Breast epithelium (tissue), 4 donors: ENCODE measurements around the gene L3MBTL3. TPM values are rescaled to one million over a fixed set of nuclear protein-coding genes. Genes with fewer than 3 reads are reported as not detected.

Experiments used
- DNase-seq, 2 donors: peaks; one replicate each; pipeline ENCODE4 v3.0.0-alpha.2; 2019; ENCODE audit warnings: low spot score in 2 of 2
- H3K27ac ChIP-seq, 2 donors: fragments of 200-600 bp; sonication (generic) in 1 of 2; one replicate each; pipeline ENCODE4 v1.5.1; 2016 to 2019; ENCODE audit warnings: mild to moderate bottlenecking in 1 of 2
- H3K27me3 ChIP-seq, 2 donors: fragments of 200-600 bp; sonication (generic) in 1 of 2; one replicate each; pipeline versions ENCODE4 v1.5.1 to v1.6.0; 2017 to 2019; ENCODE audit warnings: control low read depth in 1 of 2, mild to moderate bottlenecking in 1 of 2
- H3K36me3 ChIP-seq: fragments of 200-600 bp; one replicate; pipeline ENCODE4 v1.5.1; 2019
- H3K4me1 ChIP-seq, 2 donors: fragments of 200-600 bp; sonication (generic); one replicate each; pipeline ENCODE4 v1.5.1; 2016 to 2019; ENCODE audit warnings: control low read depth in 1 of 2
- H3K4me3 ChIP-seq, 3 donors: fragments of 200-600 bp; sonication (generic); 1 replicate in 2 of 3; 2 replicates in 1 of 3; pipeline ENCODE4 v1.5.1; 2016 to 2019; ENCODE audit warnings: mild to moderate bottlenecking in 3 of 3, moderate library complexity in 2 of 3
- H3K9me3 ChIP-seq, 2 donors: fragments of 200-600 bp; sonication (generic) in 1 of 2; one replicate each; pipeline ENCODE4 v1.5.1; 2016 to 2019; ENCODE audit warnings: control low read depth in 1 of 2
- POLR2A ChIP-seq: fragments of 450-650 bp; IDR thresholded peaks from one replicate; pipeline ENCODE4 v1.6.1; 2016; ENCODE audit warnings: antibody characterized with exemption, mild to moderate bottlenecking, moderate library complexity
- POLR2AphosphoS5 ChIP-seq, 3 donors: sonication (generic); formaldehyde crosslinking; IDR thresholded peaks; one replicate each; pipeline ENCODE4 v1.6.1; 2017; ENCODE audit warnings: antibody characterized with exemption in 3 of 3
- intact Hi-C: fragments of 100-400 bp; cut with DNase I; formaldehyde crosslinking; loops from one replicate; pipeline ENCODE4 v1.15.1; 2023; ENCODE audit warnings: low total_unique reads
- total RNA-seq, 3 donors: library from RNA; depleted of rRNA; stranded (reverse); fragments of >200 nt; gene quantifications; one replicate each; pipeline ENCODE4 v1.1.0, GENCODE V29; 2016
- TF ChIP-seq, protein P1 (sequence below), 3 donors: fragments of 450-650 bp; IDR thresholded peaks; one replicate each; pipeline ENCODE4 v1.5.1; 2016 to 2017; ENCODE audit warnings: antibody characterized with exemption in 3 of 3, mild to moderate bottlenecking in 3 of 3, moderate library complexity in 3 of 3

Gene L3MBTL3
- 10 to 100 TPM in 1 of 3 donors, 1 to 10 TPM in 2; 7.4 to 16.7 (median 9.7) TPM for total RNA-seq

DNA sequence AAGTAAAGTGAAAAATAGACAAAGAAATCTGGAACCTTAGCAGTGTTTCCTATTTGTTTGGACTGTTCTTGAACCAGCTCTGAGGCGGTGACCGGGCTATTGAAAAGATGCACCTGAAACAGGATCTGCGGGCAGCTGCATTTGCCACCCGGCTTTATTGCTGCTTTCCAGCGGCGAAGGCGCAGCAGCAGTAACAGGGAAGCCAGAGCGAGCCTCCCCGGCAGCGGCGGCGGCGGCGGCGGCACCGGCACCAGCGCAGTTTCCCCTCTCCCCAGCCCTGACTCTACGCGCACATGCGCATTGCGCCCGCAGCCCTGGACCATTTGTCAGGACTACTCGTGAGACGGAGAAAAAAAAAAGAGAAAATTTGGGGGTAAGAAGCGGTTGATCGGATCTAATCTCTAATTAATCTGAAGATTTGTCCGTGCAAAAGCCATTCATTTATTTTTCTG, at the start of gene L3MBTL3:
L3MBTL3 (plus strand) TSS at position 290 of the 452 bp plus-strand sequence. CDS start 24,119 bp downstream, outside the sequence.
- TF ChIP-seq POLR2AphosphoS5 (IDR thresholded peaks at IDR 0.05): no peak
- no peak for TF ChIP-seq POLR2A
- TF ChIP-seq, protein P1, sequence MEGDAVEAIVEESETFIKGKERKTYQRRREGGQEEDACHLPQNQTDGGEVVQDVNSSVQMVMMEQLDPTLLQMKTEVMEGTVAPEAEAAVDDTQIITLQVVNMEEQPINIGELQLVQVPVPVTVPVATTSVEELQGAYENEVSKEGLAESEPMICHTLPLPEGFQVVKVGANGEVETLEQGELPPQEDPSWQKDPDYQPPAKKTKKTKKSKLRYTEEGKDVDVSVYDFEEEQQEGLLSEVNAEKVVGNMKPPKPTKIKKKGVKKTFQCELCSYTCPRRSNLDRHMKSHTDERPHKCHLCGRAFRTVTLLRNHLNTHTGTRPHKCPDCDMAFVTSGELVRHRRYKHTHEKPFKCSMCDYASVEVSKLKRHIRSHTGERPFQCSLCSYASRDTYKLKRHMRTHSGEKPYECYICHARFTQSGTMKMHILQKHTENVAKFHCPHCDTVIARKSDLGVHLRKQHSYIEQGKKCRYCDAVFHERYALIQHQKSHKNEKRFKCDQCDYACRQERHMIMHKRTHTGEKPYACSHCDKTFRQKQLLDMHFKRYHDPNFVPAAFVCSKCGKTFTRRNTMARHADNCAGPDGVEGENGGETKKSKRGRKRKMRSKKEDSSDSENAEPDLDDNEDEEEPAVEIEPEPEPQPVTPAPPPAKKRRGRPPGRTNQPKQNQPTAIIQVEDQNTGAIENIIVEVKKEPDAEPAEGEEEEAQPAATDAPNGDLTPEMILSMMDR (IDR thresholded peaks at IDR 0.05): no peak
- H3K27ac ChIP-seq: peak within 1 kb of the TSS; percentile 77 to 88
- no peaks in the 10 kb centered on the region for H3K27me3 ChIP-seq
- peak; percentile 71 to 79 for DNase-seq
- H3K4me1 ChIP-seq: no peaks in the 10 kb centered on the region
- intact Hi-C loops: no loop called here
- H3K36me3 ChIP-seq: no peaks in the 10 kb centered on the region
- peak within 1 kb of the TSS; percentile 84 to 99 (median 88) for H3K4me3 ChIP-seq
- H3K9me3 ChIP-seq: no peaks in the 10 kb centered on the region

DNA sequence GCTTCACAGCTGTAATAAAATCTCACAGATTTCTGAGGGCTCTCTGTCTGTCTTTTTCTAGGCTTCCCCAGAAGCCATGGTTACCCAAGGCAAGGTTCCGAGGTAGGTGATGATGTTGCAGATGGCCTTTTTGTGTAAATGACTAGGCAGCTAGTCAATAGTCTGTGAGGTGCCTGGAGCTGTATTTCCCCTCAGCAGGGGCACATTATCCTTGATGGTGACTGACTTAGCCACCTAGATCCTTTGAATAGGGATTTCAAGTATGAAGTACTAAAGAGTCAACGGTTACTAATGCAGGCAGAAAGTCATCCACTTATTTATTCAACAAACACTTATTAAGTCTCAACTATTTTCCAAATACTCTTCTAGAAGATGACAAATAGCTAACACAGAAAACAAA, 49.3 kb upstream of the L3MBTL3 start:
- Histone ChIP-seq H3K4me3 (no peak overlapping the region), H3K36me3 (no peaks in the 10 kb centered on the region), H3K27ac (no peak overlapping the region), H3K27me3 (no peaks in the 10 kb centered on the region), H3K4me1 (no peaks in the 10 kb centered on the region), H3K9me3 (no peaks in the 10 kb centered on the region)
- no peak for DNase-seq
- TF ChIP-seq POLR2A: no peak
- TF ChIP-seq, protein P1 (IDR thresholded peaks at IDR 0.05): no peak
- TF ChIP-seq POLR2AphosphoS5 (IDR thresholded peaks at IDR 0.05): no peak
- intact Hi-C loops: no loop called here

DNA sequence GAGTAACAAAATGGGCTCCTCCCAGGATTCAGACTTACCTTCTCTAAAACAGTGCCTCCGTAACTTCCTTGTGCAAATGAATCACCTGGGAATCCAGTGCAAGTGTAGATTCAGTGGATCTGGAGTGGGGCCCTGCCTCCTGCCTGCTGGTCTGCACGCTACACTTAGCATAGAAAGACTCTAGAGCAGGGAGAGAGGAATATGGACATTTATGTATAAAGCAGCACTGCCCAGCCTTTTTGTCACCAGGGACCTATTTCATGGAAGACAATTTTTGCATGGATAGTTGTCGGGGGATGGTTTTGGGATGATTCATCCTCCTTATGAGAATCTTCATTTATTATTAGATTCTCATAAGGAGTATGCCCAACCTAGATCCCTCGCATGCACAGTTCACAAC, 42.3 kb upstream of the L3MBTL3 start:
- no peaks in the 10 kb centered on the region for H3K36me3 ChIP-seq
- H3K27me3 ChIP-seq: no peaks in the 10 kb centered on the region
- DNase-seq: no peak
- TF ChIP-seq POLR2AphosphoS5 (IDR thresholded peaks at IDR 0.05): no peak
- TF ChIP-seq, protein P1 (IDR thresholded peaks at IDR 0.05): no peak
- TF ChIP-seq POLR2A: no peak
- intact Hi-C loops: no loop called here
- peaks cover 14 to 17% of the 10 kb centered on the region in 2 donors for H3K9me3 ChIP-seq
- H3K4me1 ChIP-seq: no peaks in the 10 kb centered on the region
- no peak overlapping the region for H3K27ac ChIP-seq
- H3K4me3 ChIP-seq: no peak overlapping the region

DNA sequence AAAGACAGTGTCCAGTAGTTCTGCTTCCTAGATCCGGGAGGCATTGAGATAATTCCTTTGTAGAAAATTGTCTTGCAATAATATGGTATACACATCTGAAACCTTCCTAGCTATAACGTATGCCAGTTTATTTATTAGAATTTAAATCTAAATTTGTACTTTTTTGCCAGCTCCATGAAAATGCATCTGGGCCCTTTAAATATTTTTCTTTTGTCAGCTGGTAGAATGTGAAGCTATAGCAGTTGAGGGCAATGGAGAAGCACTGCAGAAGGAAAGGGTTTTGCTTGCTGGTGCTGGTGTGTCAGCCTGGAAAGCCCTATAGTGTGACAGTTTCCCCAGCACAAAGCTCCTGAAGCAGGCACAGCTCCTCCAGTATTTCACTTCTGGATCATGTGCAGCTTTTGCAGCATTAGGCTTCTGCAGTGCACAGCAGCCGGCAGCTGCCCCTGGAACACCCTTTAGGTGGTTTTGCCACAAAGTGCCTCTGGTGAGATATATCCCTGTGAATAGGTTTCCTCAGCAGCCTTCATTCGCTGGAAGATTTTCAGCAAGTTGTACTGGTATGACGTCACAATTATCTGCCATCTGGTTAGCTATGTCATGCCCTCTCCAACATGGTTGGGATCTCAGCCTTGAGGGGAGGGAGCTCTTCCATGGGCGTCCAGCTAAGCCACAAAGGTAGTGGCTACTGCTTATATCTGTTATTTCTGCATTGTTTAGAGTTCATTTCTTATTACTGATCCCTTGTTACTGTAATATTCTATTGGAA, 40.0 kb upstream of the L3MBTL3 start:
- H3K4me3 ChIP-seq: no peak overlapping the region
- intact Hi-C loops: no loop called here
- H3K36me3 ChIP-seq: no peaks in the 10 kb centered on the region
- H3K9me3 ChIP-seq: peaks cover 14 to 17% of the 10 kb centered on the region in 2 donors
- H3K27me3 ChIP-seq: no peaks in the 10 kb centered on the region
- TF ChIP-seq, protein P1 (IDR thresholded peaks at IDR 0.05): no peak
- TF ChIP-seq POLR2AphosphoS5 (IDR thresholded peaks at IDR 0.05) (no peak), POLR2A (no peak)
- no peaks in the 10 kb centered on the region for H3K4me1 ChIP-seq
- H3K27ac ChIP-seq: no peak overlapping the region
- DNase-seq: no peak

DNA sequence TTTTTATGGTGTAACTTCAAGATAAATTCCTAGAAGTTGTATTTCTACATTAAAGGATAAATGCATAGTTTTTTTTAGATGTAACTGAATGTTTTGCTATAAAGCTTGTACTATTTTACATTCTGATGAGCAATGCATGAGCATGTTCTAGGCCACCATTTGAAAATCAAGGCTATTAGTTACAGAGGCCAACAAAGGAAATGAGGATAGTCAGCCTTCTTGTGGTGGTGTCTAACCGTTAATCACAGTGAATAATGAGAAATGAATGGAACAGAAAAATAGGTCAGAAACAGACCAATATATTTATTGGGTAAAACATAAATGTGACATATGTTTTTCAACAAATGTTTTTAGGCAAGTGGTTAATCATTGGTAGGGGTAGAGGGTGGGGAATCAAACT, 37.6 kb upstream of the L3MBTL3 start:
- Histone ChIP-seq H3K9me3 (peaks cover 14 to 17% of the 10 kb centered on the region in 2 donors), H3K27ac (no peak overlapping the region), H3K36me3 (no peaks in the 10 kb centered on the region), H3K4me1 (no peaks in the 10 kb centered on the region), H3K27me3 (no peaks in the 10 kb centered on the region), H3K4me3 (no peak overlapping the region)
- intact Hi-C loops: loop anchor here (1.0 kb wide), 1 partner anchor 10 kb away; no protein-coding TSS in a partner anchor
- DNase-seq: no peak
- TF ChIP-seq, protein P1 (IDR thresholded peaks at IDR 0.05): no peak
- TF ChIP-seq POLR2AphosphoS5 (IDR thresholded peaks at IDR 0.05) (no peak), POLR2A (no peak)
